ENCODE data around the gene IFT20. TPM values are rescaled to one million over a fixed set of nuclear protein-coding genes. Genes with fewer than 3 reads are reported as not detected.

Gene IFT20
- total and polyA plus RNA-seq, 2 of the 13 experiments (the other 11 are each of a cell fraction or from before 2014, with no cell fraction given), result 28.0 to 37.8 TPM

DNA sequence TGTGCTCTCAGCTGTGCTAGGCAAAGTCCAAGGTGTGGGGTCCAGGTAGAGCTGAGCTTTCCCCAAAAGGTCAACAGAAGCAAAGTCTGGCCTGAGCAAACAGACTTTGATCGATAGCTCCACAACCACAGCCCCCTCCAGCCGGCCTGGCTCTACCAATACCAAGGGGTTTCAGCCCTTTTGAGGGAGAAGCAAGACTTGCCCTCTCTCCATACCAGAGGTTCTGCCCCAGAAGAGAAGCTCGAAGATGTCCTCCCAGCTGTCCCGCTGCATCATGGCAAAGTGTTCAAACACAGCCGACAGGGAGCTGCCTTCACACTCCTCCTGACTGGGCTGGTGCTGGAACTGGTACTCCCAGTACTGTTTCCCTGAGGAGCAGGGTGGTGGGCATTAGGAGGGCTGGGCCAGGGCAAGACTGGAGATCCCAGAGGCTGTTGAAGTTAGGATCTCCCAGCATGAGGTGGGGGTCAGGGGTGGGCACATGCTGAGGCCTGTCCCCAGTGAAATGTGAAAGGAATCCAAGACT lies 33.1 kb upstream of the IFT20 start (continued):
- TF ChIP-seq ZNF691 (CRISPR knock-in tag; IDR thresholded peaks at IDR 0.05; ENCODE audit: borderline replicate concordance, low read depth) (peak; percentile 90; the same call in 1 of the 2 replicates), ZNF484 (CRISPR knock-in tag; IDR thresholded peaks at IDR 0.05; ENCODE audit: borderline replicate concordance, low read depth) (no peak), MYC (CRISPR knock-in tag; IDR thresholded peaks at IDR 0.05; ENCODE audit: borderline replicate concordance) (peak; percentile 61; the same call in 1 of the 2 replicates), EED (CRISPR knock-in tag; IDR thresholded peaks at IDR 0.05) (no peak), DPF2 (CRISPR knock-in tag; IDR thresholded peaks at IDR 0.05; ENCODE audit: borderline replicate concordance, low read depth) (peak; percentile 97), KMT2B (CRISPR knock-in tag; IDR thresholded peaks at IDR 0.05) (no peak), ZBTB26 (CRISPR knock-in tag; IDR thresholded peaks at IDR 0.05; ENCODE audit: borderline replicate concordance) (no peak), RARA (CRISPR knock-in tag; IDR thresholded peaks at IDR 0.05) (peak; percentile 91), FOXM1 (CRISPR knock-in tag; IDR thresholded peaks at IDR 0.05) (no peak), MXD3 (CRISPR knock-in tag; IDR thresholded peaks at IDR 0.05) (no peak), PRDM10 (CRISPR knock-in tag; IDR thresholded peaks at IDR 0.05; ENCODE audit: low read depth) (peak; percentile 80; the same call in 1 of the 2 replicates), SMYD3 (CRISPR knock-in tag; IDR thresholded peaks at IDR 0.05) (no peak), CHD2 (IDR thresholded peaks at IDR 0.05; ENCODE audit: low read depth, low read length) (peak; percentile 26; the same call in 1 of the 2 replicates), ZNF225 (CRISPR knock-in tag; IDR thresholded peaks at IDR 0.05) (peak; percentile 27; the same call in 1 of the 2 replicates), ZNF772 (CRISPR knock-in tag; IDR thresholded peaks at IDR 0.05) (peak; percentile 66), ZNF513 (CRISPR knock-in tag; conservative IDR thresholded peaks at IDR 0.05) (no peak), HOXA5 (CRISPR knock-in tag; IDR thresholded peaks at IDR 0.05) (peak; percentile 97), ZNF317 (CRISPR knock-in tag; IDR thresholded peaks at IDR 0.05) (peak; percentile 57; the same call in 1 of the 2 replicates), TBP (CRISPR knock-in tag; IDR thresholded peaks at IDR 0.05) (no peak)
- TF ChIP-seq, protein P1, sequence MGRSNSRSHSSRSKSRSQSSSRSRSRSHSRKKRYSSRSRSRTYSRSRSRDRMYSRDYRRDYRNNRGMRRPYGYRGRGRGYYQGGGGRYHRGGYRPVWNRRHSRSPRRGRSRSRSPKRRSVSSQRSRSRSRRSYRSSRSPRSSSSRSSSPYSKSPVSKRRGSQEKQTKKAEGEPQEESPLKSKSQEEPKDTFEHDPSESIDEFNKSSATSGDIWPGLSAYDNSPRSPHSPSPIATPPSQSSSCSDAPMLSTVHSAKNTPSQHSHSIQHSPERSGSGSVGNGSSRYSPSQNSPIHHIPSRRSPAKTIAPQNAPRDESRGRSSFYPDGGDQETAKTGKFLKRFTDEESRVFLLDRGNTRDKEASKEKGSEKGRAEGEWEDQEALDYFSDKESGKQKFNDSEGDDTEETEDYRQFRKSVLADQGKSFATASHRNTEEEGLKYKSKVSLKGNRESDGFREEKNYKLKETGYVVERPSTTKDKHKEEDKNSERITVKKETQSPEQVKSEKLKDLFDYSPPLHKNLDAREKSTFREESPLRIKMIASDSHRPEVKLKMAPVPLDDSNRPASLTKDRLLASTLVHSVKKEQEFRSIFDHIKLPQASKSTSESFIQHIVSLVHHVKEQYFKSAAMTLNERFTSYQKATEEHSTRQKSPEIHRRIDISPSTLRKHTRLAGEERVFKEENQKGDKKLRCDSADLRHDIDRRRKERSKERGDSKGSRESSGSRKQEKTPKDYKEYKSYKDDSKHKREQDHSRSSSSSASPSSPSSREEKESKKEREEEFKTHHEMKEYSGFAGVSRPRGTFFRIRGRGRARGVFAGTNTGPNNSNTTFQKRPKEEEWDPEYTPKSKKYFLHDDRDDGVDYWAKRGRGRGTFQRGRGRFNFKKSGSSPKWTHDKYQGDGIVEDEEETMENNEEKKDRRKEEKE (IDR thresholded peaks at IDR 0.05), result no peak

Measured in HepG2 (cell line).